Prostate gland (tissue), 2 donors: Measurements from ENCODE around the gene DAPK1.

Experiments
- POLR2A ChIP-seq: fragments of 450-650 bp; IDR thresholded peaks from one replicate; pipeline ENCODE4 v1.6.1; 2016; ENCODE audit warnings: antibody characterized with exemption, mild to moderate bottlenecking
- POLR2AphosphoS5 ChIP-seq: sonication (generic); formaldehyde crosslinking; IDR thresholded peaks from one replicate; pipeline ENCODE4 v1.6.1; 2017; ENCODE audit warnings: antibody characterized with exemption
- TF ChIP-seq, protein P1 (sequence below), 4 experiments: fragments of 200-600 bp in 2 of 4; fragments of 450-650 bp in 2 of 4; sonication (generic) in 2 of 4; IDR thresholded peaks; 1 replicate in 3 of 4; 2 replicates in 1 of 4; pipeline ENCODE4 v1.5.1; 2016 to 2019; ENCODE audit warnings: antibody characterized with exemption in 4 of 4, mild to moderate bottlenecking in 2 of 4, moderate library complexity in 2 of 4

DNA sequence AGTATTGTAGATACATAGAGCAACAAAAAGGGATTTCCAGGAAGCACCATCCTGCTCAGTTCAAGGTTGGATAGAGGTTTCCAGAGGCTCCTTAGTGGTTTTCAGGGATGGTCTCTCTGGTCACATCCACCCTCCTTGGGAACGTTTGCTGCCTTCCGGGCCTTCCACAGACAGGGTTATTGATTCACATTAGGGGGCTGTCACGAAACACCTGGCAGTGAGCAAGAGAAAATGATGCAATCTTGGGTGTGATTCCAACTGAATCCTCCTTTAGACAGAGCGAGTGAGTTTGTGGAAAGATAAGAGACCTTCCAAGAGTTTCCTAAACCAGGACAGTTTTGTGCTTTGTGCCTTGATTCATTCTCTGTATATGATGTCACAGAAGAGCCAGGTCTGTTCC is 184.4 kb downstream of the DAPK1 start:
- TF ChIP-seq POLR2A, result no peak
- TF ChIP-seq POLR2AphosphoS5, result no peak
- TF ChIP-seq, protein P1, sequence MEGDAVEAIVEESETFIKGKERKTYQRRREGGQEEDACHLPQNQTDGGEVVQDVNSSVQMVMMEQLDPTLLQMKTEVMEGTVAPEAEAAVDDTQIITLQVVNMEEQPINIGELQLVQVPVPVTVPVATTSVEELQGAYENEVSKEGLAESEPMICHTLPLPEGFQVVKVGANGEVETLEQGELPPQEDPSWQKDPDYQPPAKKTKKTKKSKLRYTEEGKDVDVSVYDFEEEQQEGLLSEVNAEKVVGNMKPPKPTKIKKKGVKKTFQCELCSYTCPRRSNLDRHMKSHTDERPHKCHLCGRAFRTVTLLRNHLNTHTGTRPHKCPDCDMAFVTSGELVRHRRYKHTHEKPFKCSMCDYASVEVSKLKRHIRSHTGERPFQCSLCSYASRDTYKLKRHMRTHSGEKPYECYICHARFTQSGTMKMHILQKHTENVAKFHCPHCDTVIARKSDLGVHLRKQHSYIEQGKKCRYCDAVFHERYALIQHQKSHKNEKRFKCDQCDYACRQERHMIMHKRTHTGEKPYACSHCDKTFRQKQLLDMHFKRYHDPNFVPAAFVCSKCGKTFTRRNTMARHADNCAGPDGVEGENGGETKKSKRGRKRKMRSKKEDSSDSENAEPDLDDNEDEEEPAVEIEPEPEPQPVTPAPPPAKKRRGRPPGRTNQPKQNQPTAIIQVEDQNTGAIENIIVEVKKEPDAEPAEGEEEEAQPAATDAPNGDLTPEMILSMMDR (IDR thresholded peaks at IDR 0.05), result no peak
